ENCODE data around the gene DYNC1I1. TPM values are rescaled to one million over a fixed set of nuclear protein-coding genes. Genes with fewer than 3 reads are reported as not detected.

DYNC1I1 gene
- total RNA-seq, 1 experiment from 2014 or later, result 0.03 TPM

DNA sequence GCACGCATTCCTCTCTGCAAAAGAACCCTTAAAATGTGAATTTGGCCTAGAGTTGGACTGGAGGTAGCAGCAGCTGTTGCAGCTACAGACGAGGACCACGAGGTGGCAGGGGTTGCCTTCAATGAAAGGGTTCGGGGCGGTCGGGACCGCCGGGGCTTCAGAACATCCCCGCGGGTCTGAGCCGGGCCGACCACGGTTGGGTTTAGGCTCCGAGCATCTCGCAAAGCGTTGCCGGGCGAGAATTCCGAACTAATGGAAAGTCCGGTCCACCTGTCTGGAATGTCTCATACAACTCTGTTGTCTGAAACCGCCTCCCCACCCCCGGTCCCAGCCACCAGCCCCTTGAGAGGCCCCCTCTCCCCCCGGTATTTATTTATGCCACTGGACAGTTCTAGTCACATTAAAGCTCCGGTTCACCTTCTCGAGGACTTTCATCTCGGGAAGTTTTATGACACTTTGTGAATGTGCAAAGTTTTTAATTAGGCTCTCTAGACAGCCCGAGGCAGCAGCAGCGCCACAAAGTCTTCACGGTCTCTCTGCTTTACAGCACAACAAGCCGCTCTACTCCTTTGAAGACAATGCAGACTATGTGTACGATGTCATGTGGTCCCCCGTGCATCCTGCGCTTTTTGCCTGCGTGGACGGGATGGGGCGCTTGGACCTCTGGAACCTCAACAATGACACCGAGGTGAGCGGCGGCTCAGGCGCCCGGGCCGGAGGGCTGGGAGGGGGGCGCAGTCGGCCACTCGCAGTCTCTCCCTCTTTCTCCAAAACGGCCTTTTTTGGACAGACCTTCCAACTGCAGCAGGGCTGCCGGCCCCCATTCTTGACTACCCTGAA is 303.4 kb downstream of the DYNC1I1 start:
- peak; percentile 46 for DNase-seq (ENCODE audit: low read depth)
- in situ Hi-C loops (cut with HindIII; ENCODE audit: low pct_unique_long_range_greater_than_20kb, low sequenced_read_pairs), result no loop called here

DNA sequence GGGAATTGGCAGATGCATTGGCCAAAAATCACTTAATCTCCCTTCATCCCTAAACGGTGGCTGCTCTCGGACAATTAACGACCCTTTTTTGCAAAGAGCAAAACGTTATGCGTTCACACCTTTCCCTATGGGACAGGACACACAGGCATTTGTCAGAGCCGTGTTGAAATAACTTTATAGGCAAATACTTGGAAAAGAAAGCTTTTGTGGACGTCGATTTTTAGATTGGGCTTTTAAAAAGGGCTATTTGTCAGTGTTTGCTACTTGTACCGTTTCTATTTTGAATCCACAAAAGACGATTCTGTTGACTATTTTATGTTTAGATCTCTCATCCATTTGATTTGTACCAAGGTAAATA is 304.0 kb downstream of the DYNC1I1 start:
- in situ Hi-C loops (cut with HindIII; ENCODE audit: low pct_unique_long_range_greater_than_20kb, low sequenced_read_pairs), result no loop called here
- DNase-seq (ENCODE audit: low read depth), result no peak

- no peak for DNase-seq (ENCODE audit: low read depth)
- in situ Hi-C loops (cut with HindIII; ENCODE audit: low pct_unique_long_range_greater_than_20kb, low sequenced_read_pairs), result no loop called here
Measured at GRCh38 chr7:96080027-96080426, 307.7 kb downstream of the DYNC1I1 start.

- in situ Hi-C loops (cut with HindIII; ENCODE audit: low pct_unique_long_range_greater_than_20kb, low sequenced_read_pairs), result no loop called here
- DNase-seq (ENCODE audit: low read depth), result peak; percentile 72
Measured at GRCh38 chr7:96084881-96085553, 312.7 kb downstream of the DYNC1I1 start.

DNA sequence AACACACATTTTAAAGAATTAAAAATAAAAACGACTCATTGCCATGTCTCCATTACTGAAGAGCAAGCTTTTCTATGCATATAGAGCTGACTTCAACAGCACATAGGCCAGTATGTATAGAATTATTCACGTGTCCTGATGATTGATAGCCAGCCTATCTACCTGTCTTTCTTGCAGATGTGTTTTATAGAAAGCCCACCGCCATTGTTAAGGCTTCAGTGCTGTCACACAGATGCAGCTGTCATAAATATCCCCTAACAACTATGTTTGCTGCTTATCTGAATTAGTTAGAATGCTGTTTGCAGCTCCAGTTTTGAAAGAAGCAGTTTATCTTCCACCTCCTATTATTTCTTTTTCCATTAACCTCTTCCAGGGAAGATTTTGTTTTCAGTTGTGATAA is 313.6 kb downstream of the DYNC1I1 start:
- DNase-seq (ENCODE audit: low read depth), result no peak
- in situ Hi-C loops (cut with HindIII; ENCODE audit: low pct_unique_long_range_greater_than_20kb, low sequenced_read_pairs), result no loop called here

GRCh38 chr7:96088579-96088978 is 316.2 kb downstream of the DYNC1I1 start:
- in situ Hi-C loops (cut with HindIII; ENCODE audit: low pct_unique_long_range_greater_than_20kb, low sequenced_read_pairs), result no loop called here

GRCh38 chr7:96089511-96089910 is 317.2 kb downstream of the DYNC1I1 start:
- in situ Hi-C loops (cut with HindIII; ENCODE audit: low pct_unique_long_range_greater_than_20kb, low sequenced_read_pairs), result no loop called here
- no peak for DNase-seq (ENCODE audit: low read depth)

More at GRCh38 chr7:96088579-96088978, 316.2 kb downstream of the DYNC1I1 start:
- no peak for DNase-seq (ENCODE audit: low read depth)

DNA sequence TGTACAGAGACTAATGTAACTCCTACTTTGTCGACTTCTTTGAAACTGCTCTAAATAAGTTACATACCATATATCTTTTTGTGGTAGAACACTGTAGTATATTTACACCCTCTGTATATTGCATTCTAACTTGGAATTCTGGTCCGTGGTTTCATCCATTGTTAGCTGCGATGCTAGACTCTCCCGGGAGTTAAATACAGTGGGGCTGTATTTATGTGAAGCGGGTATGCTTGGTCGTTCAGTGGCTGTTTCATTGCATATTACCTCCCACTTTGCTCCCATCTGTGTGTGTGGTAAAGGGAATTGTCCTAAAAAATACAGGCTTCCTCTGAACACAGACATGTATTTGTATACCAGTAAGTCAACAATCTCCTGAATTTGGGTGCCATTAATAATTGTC is 318.4 kb downstream of the DYNC1I1 start:
- in situ Hi-C loops (cut with HindIII; ENCODE audit: low pct_unique_long_range_greater_than_20kb, low sequenced_read_pairs), result no loop called here
- no peak for DNase-seq (ENCODE audit: low read depth)

DNA sequence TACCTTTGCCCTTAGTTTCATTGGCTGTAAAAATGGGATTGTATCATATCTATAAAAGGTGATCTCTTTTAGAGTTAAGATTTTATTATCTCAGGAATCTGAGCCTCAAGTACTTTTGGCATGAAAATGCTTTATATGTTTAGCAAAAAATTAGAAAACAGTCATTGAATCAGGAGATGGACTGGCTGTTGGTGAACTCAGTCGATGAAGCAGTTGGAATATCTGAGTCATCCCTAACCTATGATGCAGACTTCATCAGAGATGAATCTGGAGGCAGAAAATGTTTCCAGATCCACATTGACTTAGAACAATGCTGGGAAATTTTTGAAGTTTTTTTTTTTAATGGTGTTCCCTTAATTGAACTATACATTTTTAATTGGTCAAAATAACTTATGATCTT is 321.1 kb downstream of the DYNC1I1 start:
- DNase-seq (ENCODE audit: low read depth), result peak; percentile 23
- in situ Hi-C loops (cut with HindIII; ENCODE audit: low pct_unique_long_range_greater_than_20kb, low sequenced_read_pairs), result no loop called here

- no peak for DNase-seq (ENCODE audit: low read depth)
- in situ Hi-C loops (cut with HindIII; ENCODE audit: low pct_unique_long_range_greater_than_20kb, low sequenced_read_pairs), result no loop called here
Measured at GRCh38 chr7:96097835-96098234, 325.5 kb downstream of the DYNC1I1 start.

GRCh38 chr7:96100737-96101136 is 328.4 kb downstream of the DYNC1I1 start:
- in situ Hi-C loops (cut with HindIII; ENCODE audit: low pct_unique_long_range_greater_than_20kb, low sequenced_read_pairs), result no loop called here
- no peak for DNase-seq (ENCODE audit: low read depth)

DNA sequence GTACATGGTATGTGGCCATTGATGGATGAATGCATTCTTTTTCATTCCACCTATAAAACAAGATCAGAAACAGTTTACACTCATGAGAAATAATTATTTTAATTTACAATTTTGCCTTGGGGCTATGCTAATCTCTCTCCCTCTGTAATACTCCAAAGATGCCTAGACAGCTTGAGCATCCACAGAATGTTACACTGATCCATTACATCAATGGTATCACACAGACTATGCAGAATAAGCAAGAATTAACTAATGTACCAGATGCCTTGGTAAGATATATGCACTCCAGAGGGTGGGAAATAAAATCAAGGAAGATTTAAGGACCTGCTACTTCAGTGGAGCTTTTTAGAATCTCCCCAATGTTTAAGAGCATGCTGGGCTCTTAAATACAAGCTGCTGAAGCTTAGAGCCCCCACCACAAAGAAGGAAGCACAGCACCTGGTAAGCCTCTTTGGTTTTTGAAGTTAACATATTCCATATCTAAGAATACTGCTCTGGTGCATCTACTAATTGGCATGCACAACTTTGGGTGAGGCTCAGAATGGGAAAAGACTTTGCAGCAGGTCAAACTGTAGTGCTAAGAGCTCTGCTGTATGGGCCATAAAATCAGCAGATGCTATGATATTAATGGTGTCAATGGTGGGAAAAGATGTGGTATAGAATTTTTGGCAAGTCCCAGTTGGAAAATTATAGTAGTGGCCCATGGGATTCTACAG is 329.9 kb downstream of the DYNC1I1 start:
- in situ Hi-C loops (cut with HindIII; ENCODE audit: low pct_unique_long_range_greater_than_20kb, low sequenced_read_pairs), result no loop called here
- DNase-seq (ENCODE audit: low read depth), result no peak

- in situ Hi-C loops (cut with HindIII; ENCODE audit: low pct_unique_long_range_greater_than_20kb, low sequenced_read_pairs), result no loop called here
- DNase-seq (ENCODE audit: low read depth), result no peak
Measured at GRCh38 chr7:96104984-96105383, 332.6 kb downstream of the DYNC1I1 start.

- no peak for DNase-seq (ENCODE audit: low read depth)
- in situ Hi-C loops (cut with HindIII; ENCODE audit: low pct_unique_long_range_greater_than_20kb, low sequenced_read_pairs), result no loop called here
Measured at GRCh38 chr7:96111405-96111804, 339.1 kb downstream of the DYNC1I1 start.

DNA sequence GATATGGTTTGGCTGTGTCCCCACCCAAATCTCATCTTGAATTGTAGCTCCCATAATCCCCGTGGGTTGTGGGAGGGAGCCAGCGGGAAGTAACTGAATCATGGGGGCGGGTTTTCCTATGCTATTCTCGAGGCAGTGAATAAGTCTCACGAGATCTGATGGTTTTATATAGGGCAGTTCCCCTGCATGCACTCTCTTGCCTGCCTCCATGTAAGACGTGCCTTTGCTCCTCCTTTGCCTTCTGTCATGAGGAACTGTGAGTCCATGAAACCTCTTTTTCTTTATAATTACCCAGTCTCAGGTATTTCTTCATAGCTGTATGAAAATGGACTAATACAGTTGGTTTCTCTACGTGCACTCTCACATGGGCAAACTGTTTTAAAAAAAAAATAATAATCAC is 341.8 kb downstream of the DYNC1I1 start:
- in situ Hi-C loops (cut with HindIII; ENCODE audit: low pct_unique_long_range_greater_than_20kb, low sequenced_read_pairs), result no loop called here
- no peak for DNase-seq (ENCODE audit: low read depth)

- in situ Hi-C loops (cut with HindIII; ENCODE audit: low pct_unique_long_range_greater_than_20kb, low sequenced_read_pairs), result no loop called here
- DNase-seq (ENCODE audit: low read depth), result no peak
Measured at GRCh38 chr7:96116173-96116572, 343.8 kb downstream of the DYNC1I1 start.

DNA sequence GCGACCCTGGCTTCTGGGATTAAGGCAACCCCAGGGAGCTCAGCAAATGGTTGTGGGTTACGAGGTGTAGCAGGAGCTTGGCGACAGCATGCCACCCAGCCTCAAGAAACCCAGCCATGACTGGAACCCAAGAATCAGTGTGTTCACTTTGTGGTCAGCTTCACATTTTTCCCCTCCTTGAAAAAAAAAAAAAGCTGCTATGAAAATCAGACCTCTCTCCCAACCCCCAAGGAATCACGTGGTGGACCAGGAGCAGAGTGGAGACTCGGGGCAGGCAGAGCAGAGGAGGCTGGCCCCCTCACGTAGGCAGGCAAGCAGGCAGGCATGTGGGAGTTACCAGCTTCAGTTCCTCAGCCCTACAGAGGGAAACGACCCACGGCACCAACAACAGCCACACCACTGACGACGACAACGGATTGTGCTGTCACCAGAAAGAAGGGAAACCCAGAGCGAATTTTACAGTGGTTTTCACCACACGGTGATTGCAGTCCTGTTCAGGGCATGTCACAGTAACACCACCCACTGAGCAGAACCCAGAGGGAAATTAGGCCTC is 346.2 kb downstream of the DYNC1I1 start:
- in situ Hi-C loops (cut with HindIII; ENCODE audit: low pct_unique_long_range_greater_than_20kb, low sequenced_read_pairs), result no loop called here
- DNase-seq (ENCODE audit: low read depth), result no peak

- DNase-seq (ENCODE audit: low read depth), result no peak
- in situ Hi-C loops (cut with HindIII; ENCODE audit: low pct_unique_long_range_greater_than_20kb, low sequenced_read_pairs), result no loop called here
Measured at GRCh38 chr7:96120445-96121225, 348.3 kb downstream of the DYNC1I1 start.

All from Caki2 (cell line).